ENCODE measurements around the gene MYH7. TPM values are rescaled to one million over a fixed set of nuclear protein-coding genes. Genes with fewer than 3 reads are reported as not detected.

MYH7 gene
- polyA plus RNA-seq, 1 donor from 2014 or later: 0.12 TPM

GRCh38 chr14:23454445-23454856 lies 19.0 kb upstream of the MYH7 start:
- Histone ChIP-seq H3K27ac (ENCODE audit: low read length) (no peak overlapping the region), H3K9me3 (ENCODE audit: low read length) (no peaks in the 10 kb centered on the region), H3K36me3 (ENCODE audit: insufficient read depth, low read length) (no peaks in the 10 kb centered on the region), H4K20me1 (ENCODE audit: insufficient read depth) (no peaks in the 10 kb centered on the region), H3K9me2 (ENCODE audit: insufficient read depth, low read length) (no peaks in the 10 kb centered on the region), H2AFZ (ENCODE audit: low read depth, low read length) (no peak overlapping the region), H3K79me2 (replicated peaks; ENCODE audit: insufficient read depth, low read length) (no peaks in the 10 kb centered on the region), H3K4me2 (ENCODE audit: low read length) (no peak overlapping the region), H3K4me3 (ENCODE audit: low read length) (no peak overlapping the region), H3F3A (ENCODE audit: insufficient read depth, low read length, poor library complexity, severe bottlenecking) (no peaks in the 10 kb centered on the region), H3K9ac (ENCODE audit: low read length) (no peak overlapping the region), H3K27me3 (ENCODE audit: insufficient read depth, low read depth, low read length) (no peaks in the 10 kb centered on the region)
- TF ChIP-seq TAF1 (IDR thresholded peaks at IDR 0.05; ENCODE audit: low read depth): no peak
- no peak for TF ChIP-seq RAD21 (conservative IDR thresholded peaks at IDR 0.05)
- no peak for TF ChIP-seq EZH2 (IDR thresholded peaks at IDR 0.05; ENCODE audit: borderline replicate concordance, insufficient read depth, low read length, poor library complexity, severe bottlenecking)

- Histone ChIP-seq H3K27me3 (ENCODE audit: insufficient read depth, low read depth, low read length) (no peaks in the 10 kb centered on the region), H3K4me2 (ENCODE audit: low read length) (no peak overlapping the region), H3K79me2 (replicated peaks; ENCODE audit: insufficient read depth, low read length) (no peaks in the 10 kb centered on the region), H4K20me1 (ENCODE audit: insufficient read depth) (no peaks in the 10 kb centered on the region), H3K36me3 (ENCODE audit: insufficient read depth, low read length) (no peaks in the 10 kb centered on the region), H3K27ac (ENCODE audit: low read length) (no peak overlapping the region), H3K9ac (ENCODE audit: low read length) (no peak overlapping the region), H3K4me3 (ENCODE audit: low read length) (no peak overlapping the region), H2AFZ (ENCODE audit: low read depth, low read length) (no peak overlapping the region), H3K9me3 (ENCODE audit: low read length) (no peaks in the 10 kb centered on the region), H3K9me2 (ENCODE audit: insufficient read depth, low read length) (no peaks in the 10 kb centered on the region), H3F3A (ENCODE audit: insufficient read depth, low read length, poor library complexity, severe bottlenecking) (no peaks in the 10 kb centered on the region)
- TF ChIP-seq POLR2AphosphoS5 (IDR thresholded peaks at IDR 0.05) (no peak), RAD21 (conservative IDR thresholded peaks at IDR 0.05) (no peak), EZH2 (IDR thresholded peaks at IDR 0.05; ENCODE audit: borderline replicate concordance, insufficient read depth, low read length, poor library complexity, severe bottlenecking) (no peak), EP300 (conservative IDR thresholded peaks at IDR 0.05; ENCODE audit: poor library complexity, severe bottlenecking) (no peak), MXI1 (conservative IDR thresholded peaks at IDR 0.05; ENCODE audit: poor library complexity, severe bottlenecking) (no peak), SMC3 (conservative IDR thresholded peaks at IDR 0.05; ENCODE audit: poor library complexity) (no peak), TAF1 (IDR thresholded peaks at IDR 0.05; ENCODE audit: low read depth) (no peak)
- TF ChIP-seq, protein P1, sequence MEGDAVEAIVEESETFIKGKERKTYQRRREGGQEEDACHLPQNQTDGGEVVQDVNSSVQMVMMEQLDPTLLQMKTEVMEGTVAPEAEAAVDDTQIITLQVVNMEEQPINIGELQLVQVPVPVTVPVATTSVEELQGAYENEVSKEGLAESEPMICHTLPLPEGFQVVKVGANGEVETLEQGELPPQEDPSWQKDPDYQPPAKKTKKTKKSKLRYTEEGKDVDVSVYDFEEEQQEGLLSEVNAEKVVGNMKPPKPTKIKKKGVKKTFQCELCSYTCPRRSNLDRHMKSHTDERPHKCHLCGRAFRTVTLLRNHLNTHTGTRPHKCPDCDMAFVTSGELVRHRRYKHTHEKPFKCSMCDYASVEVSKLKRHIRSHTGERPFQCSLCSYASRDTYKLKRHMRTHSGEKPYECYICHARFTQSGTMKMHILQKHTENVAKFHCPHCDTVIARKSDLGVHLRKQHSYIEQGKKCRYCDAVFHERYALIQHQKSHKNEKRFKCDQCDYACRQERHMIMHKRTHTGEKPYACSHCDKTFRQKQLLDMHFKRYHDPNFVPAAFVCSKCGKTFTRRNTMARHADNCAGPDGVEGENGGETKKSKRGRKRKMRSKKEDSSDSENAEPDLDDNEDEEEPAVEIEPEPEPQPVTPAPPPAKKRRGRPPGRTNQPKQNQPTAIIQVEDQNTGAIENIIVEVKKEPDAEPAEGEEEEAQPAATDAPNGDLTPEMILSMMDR (IDR thresholded peaks at IDR 0.05; ENCODE audit: poor library complexity, severe bottlenecking): no peak
Observed at GRCh38 chr14:23452237-23452636, 16.8 kb upstream of the MYH7 start.

DNA sequence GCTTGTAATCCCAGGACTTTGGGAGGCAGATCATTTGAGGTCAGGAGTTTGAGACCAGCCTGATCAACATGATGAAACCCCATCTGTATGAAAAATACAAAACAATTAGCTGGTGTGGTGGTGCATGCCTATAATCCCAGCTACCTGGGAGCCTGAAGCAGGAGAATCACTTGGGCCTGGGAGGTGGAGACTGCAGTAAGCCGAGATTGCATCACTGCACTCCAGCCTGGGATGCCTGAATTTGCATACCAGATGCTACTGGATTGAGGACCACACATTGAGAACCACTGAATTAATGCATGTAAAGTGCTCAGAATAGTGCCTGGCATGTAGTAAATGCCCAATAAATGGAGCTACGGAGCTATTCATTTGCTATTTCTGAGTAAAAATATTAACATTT lies 14.9 kb upstream of the MYH7 start:
- Histone ChIP-seq H3K27ac (ENCODE audit: low read length) (no peak overlapping the region), H2AFZ (ENCODE audit: low read depth, low read length) (no peak overlapping the region), H3K9me3 (ENCODE audit: low read length) (no peaks in the 10 kb centered on the region), H3K27me3 (ENCODE audit: insufficient read depth, low read depth, low read length) (no peaks in the 10 kb centered on the region), H4K20me1 (ENCODE audit: insufficient read depth) (no peaks in the 10 kb centered on the region), H3K4me2 (ENCODE audit: low read length) (no peak overlapping the region), H3F3A (ENCODE audit: insufficient read depth, low read length, poor library complexity, severe bottlenecking) (no peaks in the 10 kb centered on the region), H3K9ac (ENCODE audit: low read length) (no peak overlapping the region), H3K36me3 (ENCODE audit: insufficient read depth, low read length) (no peaks in the 10 kb centered on the region), H3K4me3 (ENCODE audit: low read length) (no peak overlapping the region), H3K79me2 (replicated peaks; ENCODE audit: insufficient read depth, low read length) (no peaks in the 10 kb centered on the region), H3K9me2 (ENCODE audit: insufficient read depth, low read length) (no peaks in the 10 kb centered on the region)
- TF ChIP-seq TAF1 (IDR thresholded peaks at IDR 0.05; ENCODE audit: low read depth): no peak
- TF ChIP-seq EZH2 (IDR thresholded peaks at IDR 0.05; ENCODE audit: borderline replicate concordance, insufficient read depth, low read length, poor library complexity, severe bottlenecking): no peak
- TF ChIP-seq, protein P1 (IDR thresholded peaks at IDR 0.05; ENCODE audit: poor library complexity, severe bottlenecking): no peak
- no peak for TF ChIP-seq MXI1 (conservative IDR thresholded peaks at IDR 0.05; ENCODE audit: poor library complexity, severe bottlenecking)
- TF ChIP-seq SMC3 (conservative IDR thresholded peaks at IDR 0.05; ENCODE audit: poor library complexity): no peak
- TF ChIP-seq EP300 (conservative IDR thresholded peaks at IDR 0.05; ENCODE audit: poor library complexity, severe bottlenecking): no peak
- TF ChIP-seq POLR2AphosphoS5 (IDR thresholded peaks at IDR 0.05): no peak
- TF ChIP-seq RAD21 (conservative IDR thresholded peaks at IDR 0.05): no peak
- TF ChIP-seq REST (IDR thresholded peaks at IDR 0.05; ENCODE audit: borderline replicate concordance): no peak

Measured in neural cell (in vitro differentiated cells).